Nephron (organoid): ENCODE results near the gene DUSP15.

Experiments
- H3K27ac Mint-ChIP-seq, 3 experiments: 2 replicates each; pipeline ENCODE4 v1.8.0; 2020; ENCODE audit warnings: mixed read lengths in 3 of 3, mild to moderate bottlenecking in 2 of 3, moderate library complexity in 1 of 3
- H3K27me3 Mint-ChIP-seq: 2 replicates; pipeline ENCODE4 v1.8.0; 2021; ENCODE audit warnings: low read depth, mild to moderate bottlenecking, moderate library complexity, mixed read lengths
- H3K36me3 Mint-ChIP-seq: 2 replicates; pipeline ENCODE4 v1.8.0; 2020; ENCODE audit warnings: low read depth, mixed read lengths
- H3K4me1 Mint-ChIP-seq: 2 replicates; pipeline ENCODE4 v1.8.0; 2020; ENCODE audit warnings: mixed read lengths
- H3K4me3 Mint-ChIP-seq, 3 experiments: 2 replicates each; pipeline ENCODE4 v1.8.0; 2020; ENCODE audit warnings: mild to moderate bottlenecking in 3 of 3, mixed read lengths in 3 of 3, moderate library complexity in 2 of 3
- H3K9me3 Mint-ChIP-seq: 2 replicates; pipeline ENCODE4 v1.8.0; 2020; ENCODE audit warnings: mixed read lengths
- CTCF ChIP-seq, 3 experiments: fragments of 200-600 bp; sonication (generic); IDR thresholded peaks; one replicate each; pipeline ENCODE4 v1.5.0; 2021; ENCODE audit warnings: antibody characterized with exemption in 3 of 3; ENCODE audit not compliant: unreplicated experiment in 3 of 3

Gene DUSP15

GRCh38 chr20:31870726-31871617 is 645 bp upstream of the DUSP15 start:
- peak overlapping the region; percentile 66 to 86 (median 80) for H3K27ac Mint-ChIP-seq
- H3K4me3 Mint-ChIP-seq, result peak overlapping the region; percentile 85 to 95 (median 93)
- H3K27me3 Mint-ChIP-seq, result peaks cover 8% of the 10 kb centered on the region
- TF ChIP-seq CTCF (IDR thresholded peaks at IDR 0.05; ENCODE audit: unreplicated experiment in 3 of 3), result no peak
- H3K4me1 Mint-ChIP-seq, result peaks cover 14% of the 10 kb centered on the region
- H3K36me3 Mint-ChIP-seq, result peaks cover 8% of the 10 kb centered on the region
- H3K9me3 Mint-ChIP-seq, result no peaks in the 10 kb centered on the region

DNA sequence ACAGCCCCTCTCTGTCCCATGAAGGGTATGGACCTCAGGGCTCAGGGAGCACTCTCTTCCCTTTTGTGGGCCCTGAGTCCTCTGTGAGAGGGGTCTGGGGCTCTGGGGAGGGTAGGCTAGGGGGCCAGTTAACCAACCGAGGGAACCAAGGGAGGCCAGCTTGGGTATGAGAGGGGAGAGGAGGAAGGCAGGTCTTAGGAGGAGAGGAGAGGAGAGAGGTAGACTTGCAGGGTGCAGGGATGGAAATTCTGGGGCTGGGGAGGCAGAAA is 720 bp downstream of the DUSP15 start:
- no peaks in the 10 kb centered on the region for H3K9me3 Mint-ChIP-seq
- H3K4me3 Mint-ChIP-seq, result peak overlapping the region; percentile 95 to 99 (median 98)
- peaks cover 6% of the 10 kb centered on the region for H3K36me3 Mint-ChIP-seq
- TF ChIP-seq CTCF (IDR thresholded peaks at IDR 0.05; ENCODE audit: unreplicated experiment in 3 of 3), result no peak
- peaks cover 12% of the 10 kb centered on the region for H3K27me3 Mint-ChIP-seq
- H3K27ac Mint-ChIP-seq, result peak overlapping the region; percentile 79 to 97 (median 94)
- peaks cover 14% of the 10 kb centered on the region for H3K4me1 Mint-ChIP-seq

DNA sequence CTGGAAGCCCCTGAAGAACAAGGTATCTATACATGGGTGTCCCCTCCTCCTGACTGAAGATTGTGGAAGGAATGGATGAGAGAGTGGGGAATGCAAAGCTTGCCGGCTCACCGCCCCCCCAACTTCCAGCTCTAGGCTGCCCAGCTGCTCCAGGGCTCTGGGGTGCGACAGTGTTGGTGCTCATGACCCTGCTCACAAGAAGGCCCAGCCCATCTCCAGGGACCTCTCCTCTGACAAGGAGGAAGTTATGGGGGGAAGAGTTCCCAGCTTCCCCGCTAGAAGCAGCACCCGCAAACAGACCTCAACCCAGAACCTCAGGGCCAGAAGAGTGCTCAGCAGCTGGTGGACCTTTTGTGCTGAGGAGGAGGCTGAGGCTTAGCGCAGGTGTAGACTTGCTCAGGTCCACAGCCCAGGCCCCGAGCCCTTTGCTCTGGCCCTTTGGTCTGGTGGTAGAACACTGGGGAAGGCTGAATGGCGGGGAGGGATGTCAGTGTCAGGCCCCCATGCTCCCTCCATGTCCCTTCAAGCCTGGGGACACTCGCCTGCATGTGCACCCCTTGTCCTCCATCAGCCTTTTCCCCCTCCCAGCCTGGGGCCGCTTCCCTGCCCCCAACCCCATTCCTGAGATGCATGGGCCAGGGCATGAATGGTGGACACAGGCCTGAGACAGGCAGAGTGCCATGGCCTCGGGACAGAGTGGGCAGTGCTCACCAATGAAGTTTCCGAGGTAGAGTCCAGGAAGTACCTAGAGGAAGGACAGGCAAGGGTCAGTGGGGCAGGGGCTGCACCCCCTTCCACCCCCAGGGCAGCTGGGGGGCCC is 1.3 kb downstream of the DUSP15 start:
- Mint-ChIP-seq H3K9me3 (no peaks in the 10 kb centered on the region), H3K36me3 (peaks cover 4% of the 10 kb centered on the region), H3K27ac (peak overlapping the region; percentile 79 to 97 (median 94))

GRCh38 chr20:31866221-31866620 is 4.1 kb downstream of the DUSP15 start:
- TF ChIP-seq CTCF (IDR thresholded peaks at IDR 0.05; ENCODE audit: unreplicated experiment in 3 of 3), result no peak
- Mint-ChIP-seq H3K9me3 (no peaks in the 10 kb centered on the region), H3K4me3 (peak overlapping the region in 1 of 3 experiments; percentile 30), H3K4me1 (peaks cover 12% of the 10 kb centered on the region), H3K27ac (no peak overlapping the region), H3K27me3 (peaks cover 9% of the 10 kb centered on the region), H3K36me3 (peaks cover 4% of the 10 kb centered on the region)

More for the DNA sequence above, 1.3 kb downstream of the DUSP15 start:
- Mint-ChIP-seq H3K4me3 (peak overlapping the region; percentile 95 to 99 (median 98)), H3K27me3 (peaks cover 12% of the 10 kb centered on the region), H3K4me1 (peaks cover 14% of the 10 kb centered on the region)
- no peak for TF ChIP-seq CTCF (IDR thresholded peaks at IDR 0.05; ENCODE audit: unreplicated experiment in 3 of 3)

DNA sequence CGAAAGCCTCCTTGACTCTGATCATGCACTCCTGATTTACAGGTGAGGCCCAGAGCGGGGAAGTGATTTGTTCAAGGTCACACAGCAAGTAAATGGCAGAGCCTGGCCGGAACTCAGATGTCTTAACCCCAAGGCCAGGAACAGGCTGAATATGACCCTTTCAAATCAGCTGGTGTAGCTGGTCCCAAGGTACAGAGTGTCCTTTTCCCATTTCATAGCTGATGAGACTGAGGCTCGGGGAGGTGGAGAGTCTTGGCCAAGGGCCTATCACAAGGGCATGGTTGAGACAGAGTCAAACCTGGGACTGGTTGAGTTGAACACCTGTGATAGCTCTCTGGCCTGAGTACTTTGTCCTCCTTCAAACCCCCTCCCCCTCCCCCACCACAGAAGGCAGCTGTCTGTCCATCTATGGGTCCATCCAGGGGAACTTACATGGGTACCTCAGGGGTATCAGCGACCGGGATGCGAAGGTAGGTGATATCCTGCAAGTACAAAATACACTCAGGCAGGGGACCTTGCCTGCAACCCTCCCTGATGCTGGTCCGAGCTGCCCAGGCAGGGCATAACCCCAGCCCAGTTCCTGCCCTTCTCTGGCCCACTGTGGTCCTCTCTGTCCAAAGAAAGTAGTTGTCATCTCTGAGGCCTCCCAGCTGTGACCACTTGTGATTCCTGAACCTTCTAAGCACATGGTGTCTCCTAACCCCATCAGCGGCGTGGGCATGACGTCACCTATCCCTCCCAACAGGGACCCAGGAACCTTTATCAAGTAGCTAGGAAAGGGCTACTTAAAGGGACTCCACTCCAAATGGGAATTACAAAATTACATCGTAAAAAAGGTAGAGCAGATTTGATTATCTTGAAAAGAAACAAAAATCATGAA is 5.6 kb downstream of the DUSP15 start:
- H3K27me3 Mint-ChIP-seq, result peaks cover 9% of the 10 kb centered on the region
- no peak for TF ChIP-seq CTCF (IDR thresholded peaks at IDR 0.05; ENCODE audit: unreplicated experiment in 3 of 3)
- H3K27ac Mint-ChIP-seq, result no peak overlapping the region
- peaks cover 11% of the 10 kb centered on the region for H3K4me1 Mint-ChIP-seq
- H3K9me3 Mint-ChIP-seq, result no peaks in the 10 kb centered on the region
- no peak overlapping the region for H3K4me3 Mint-ChIP-seq
- H3K36me3 Mint-ChIP-seq, result peaks cover 4% of the 10 kb centered on the region
